ENCODE data around the gene VIPR2. TPM values are rescaled to one million over a fixed set of nuclear protein-coding genes. Genes with fewer than 3 reads are reported as not detected.

The VIPR2 gene
- total RNA-seq, 1 donor from 2014 or later: 4.5 TPM

GRCh38 chr7:159031135-159031701, 113.4 kb downstream of the VIPR2 start:
- DNase-seq (peak; percentile 72), ATAC-seq (peak; percentile 23)
- Histone ChIP-seq H3K4me1 (peaks cover 10% of the 10 kb centered on the region), H3K9me3 (no peaks in the 10 kb centered on the region), H3K27ac (peak overlapping the region; percentile 55), H3K4me3 (peak overlapping the region; percentile 55), H3K36me3 (no peaks in the 10 kb centered on the region), H3K27me3 (peaks cover 28% of the 10 kb centered on the region)
- TF ChIP-seq CTCF (IDR thresholded peaks at IDR 0.05): no peak
- intact Hi-C loops (cut with DNase I): no loop called here

GRCh38 chr7:159030490-159031134, 114.1 kb downstream of the VIPR2 start:
- Histone ChIP-seq H3K4me3 (peak overlapping the region; percentile 55), H3K36me3 (no peaks in the 10 kb centered on the region), H3K27ac (peak overlapping the region; percentile 55), H3K4me1 (peaks cover 10% of the 10 kb centered on the region), H3K9me3 (no peaks in the 10 kb centered on the region), H3K27me3 (peaks cover 28% of the 10 kb centered on the region)
- ATAC-seq: peak; percentile 78
- intact Hi-C loops (cut with DNase I): no loop called here
- peak; percentile 86 for DNase-seq
- TF ChIP-seq CTCF (IDR thresholded peaks at IDR 0.05): peak; percentile 42

- ATAC-seq (no peak), DNase-seq (no peak)
- no peak overlapping the region for H3K4me3 ChIP-seq
- TF ChIP-seq CTCF (IDR thresholded peaks at IDR 0.05): no peak
- peaks cover 28% of the 10 kb centered on the region for H3K27me3 ChIP-seq
- H3K27ac ChIP-seq: no peak overlapping the region
- H3K4me1 ChIP-seq: peaks cover 10% of the 10 kb centered on the region
- no peaks in the 10 kb centered on the region for H3K36me3 ChIP-seq
- H3K9me3 ChIP-seq: no peaks in the 10 kb centered on the region
- intact Hi-C loops (cut with DNase I): no loop called here
Measured at GRCh38 chr7:159028508-159029401, 115.9 kb downstream of the VIPR2 start.

GRCh38 chr7:159027789-159028507, 116.7 kb downstream of the VIPR2 start:
- Histone ChIP-seq H3K4me3 (no peak overlapping the region), H3K4me1 (peaks cover 10% of the 10 kb centered on the region), H3K27me3 (peaks cover 28% of the 10 kb centered on the region), H3K27ac (no peak overlapping the region), H3K9me3 (no peaks in the 10 kb centered on the region), H3K36me3 (no peaks in the 10 kb centered on the region)
- TF ChIP-seq CTCF (IDR thresholded peaks at IDR 0.05): no peak
- intact Hi-C loops (cut with DNase I): no loop called here
- ATAC-seq (no peak), DNase-seq (peak; percentile 60)

- Histone ChIP-seq H3K9me3 (no peaks in the 10 kb centered on the region), H3K4me1 (peaks cover 10% of the 10 kb centered on the region), H3K36me3 (no peaks in the 10 kb centered on the region), H3K27me3 (peaks cover 28% of the 10 kb centered on the region), H3K27ac (no peak overlapping the region), H3K4me3 (no peak overlapping the region)
- DNase-seq (no peak), ATAC-seq (no peak)
- intact Hi-C loops (cut with DNase I): no loop called here
- no peak for TF ChIP-seq CTCF (IDR thresholded peaks at IDR 0.05)
Measured at GRCh38 chr7:159027056-159027788, 117.4 kb downstream of the VIPR2 start.

Data from upper lobe of right lung (tissue), 1 donor.